ENCODE measurements around the gene SERPINI1. TPM values are rescaled to one million over a fixed set of nuclear protein-coding genes. Genes with fewer than 3 reads are reported as not detected.

SERPINI1 gene
- polyA plus RNA-seq, 1 donor from 2014 or later: 19.1 TPM

GRCh38 chr3:167728176-167728575 is 7.3 kb upstream of the SERPINI1 start:
- Mint-ChIP-seq H3K27me3 (no peaks in the 10 kb centered on the region), H3K27ac (peak overlapping the region in 1 of 3 donors; percentile 73), H3K4me3 (no peak overlapping the region)

GRCh38 chr3:167728632-167729323 is 6.7 kb upstream of the SERPINI1 start:
- Mint-ChIP-seq H3K27me3 (no peaks in the 10 kb centered on the region), H3K27ac (peak overlapping the region in 1 of 3 donors; percentile 73), H3K4me3 (no peak overlapping the region), H3K4me1 (peaks cover 48 to 67% (median 56%) of the 10 kb centered on the region in 3 donors), H3K36me3 (peaks cover 9% of the 10 kb centered on the region), H3K9me3 (no peaks in the 10 kb centered on the region)

More at GRCh38 chr3:167728176-167728575, 7.3 kb upstream of the SERPINI1 start:
- Mint-ChIP-seq H3K9me3 (no peaks in the 10 kb centered on the region), H3K36me3 (peaks cover 9% of the 10 kb centered on the region), H3K4me1 (peaks cover 52 to 63% (median 54%) of the 10 kb centered on the region in 3 donors)

- H3K4me3 Mint-ChIP-seq: no peak overlapping the region
- no peaks in the 10 kb centered on the region for H3K27me3 Mint-ChIP-seq
- no peaks in the 10 kb centered on the region for H3K9me3 Mint-ChIP-seq
- peak overlapping the region in 1 of 3 donors; percentile 39 for H3K27ac Mint-ChIP-seq
- H3K4me1 Mint-ChIP-seq: peaks cover 41 to 64% (median 53%) of the 10 kb centered on the region in 3 donors
- H3K36me3 Mint-ChIP-seq: peaks cover 9% of the 10 kb centered on the region
Measured at GRCh38 chr3:167729591-167729990, 5.9 kb upstream of the SERPINI1 start.

GRCh38 chr3:167731393-167731792 is 4.1 kb upstream of the SERPINI1 start:
- Mint-ChIP-seq H3K4me3 (peak overlapping the region in 2 of 4 donors; percentile 41 to 60), H3K4me1 (peaks cover 33 to 56% (median 43%) of the 10 kb centered on the region in 3 donors)

GRCh38 chr3:167732313-167733065 is 3.0 kb upstream of the SERPINI1 start:
- no peaks in the 10 kb centered on the region for H3K9me3 Mint-ChIP-seq
- peak overlapping the region in 1 of 3 donors; percentile 26 for H3K27ac Mint-ChIP-seq
- no peaks in the 10 kb centered on the region for H3K27me3 Mint-ChIP-seq
- peak overlapping the region in 3 of 4 donors; percentile 20 to 76 (median 60) for H3K4me3 Mint-ChIP-seq
- peaks cover 5% of the 10 kb centered on the region for H3K36me3 Mint-ChIP-seq
- H3K4me1 Mint-ChIP-seq: peaks cover 28 to 45% (median 38%) of the 10 kb centered on the region in 3 donors

More at GRCh38 chr3:167731393-167731792, 4.1 kb upstream of the SERPINI1 start:
- H3K27ac Mint-ChIP-seq: no peak overlapping the region
- no peaks in the 10 kb centered on the region for H3K27me3 Mint-ChIP-seq
- no peaks in the 10 kb centered on the region for H3K9me3 Mint-ChIP-seq
- peaks cover 5% of the 10 kb centered on the region for H3K36me3 Mint-ChIP-seq

GRCh38 chr3:167733961-167734497 is 1.5 kb upstream of the SERPINI1 start:
- H3K4me3 Mint-ChIP-seq: no peak overlapping the region
- H3K27me3 Mint-ChIP-seq: no peaks in the 10 kb centered on the region

GRCh38 chr3:167734498-167735232 is 856 bp upstream of the SERPINI1 start, which contains the start of gene PDCD10:
Gene PDCD10 (minus strand): TSS chr3:167734892. CDS start chr3:167720157, 14,735 bp downstream.
- Mint-ChIP-seq H3K36me3 (peaks cover 5% of the 10 kb centered on the region), H3K4me1 (peaks cover 26 to 37% (median 32%) of the 10 kb centered on the region in 3 donors), H3K9me3 (no peaks in the 10 kb centered on the region), H3K4me3 (no peak within 1 kb of the TSS), H3K27me3 (no peaks in the 10 kb centered on the region), H3K27ac (no peak within 1 kb of the TSS)

More at GRCh38 chr3:167733961-167734497, 1.5 kb upstream of the SERPINI1 start:
- peaks cover 5% of the 10 kb centered on the region for H3K36me3 Mint-ChIP-seq
- peaks cover 32 to 38% (median 38%) of the 10 kb centered on the region in 3 donors for H3K4me1 Mint-ChIP-seq
- H3K9me3 Mint-ChIP-seq: no peaks in the 10 kb centered on the region
- no peak overlapping the region for H3K27ac Mint-ChIP-seq

- no peaks in the 10 kb centered on the region for H3K27me3 Mint-ChIP-seq
- H3K9me3 Mint-ChIP-seq: no peaks in the 10 kb centered on the region
- peaks cover 5% of the 10 kb centered on the region for H3K36me3 Mint-ChIP-seq
- H3K27ac Mint-ChIP-seq: no peak overlapping the region
- H3K4me1 Mint-ChIP-seq: peaks cover 32 to 37% (median 32%) of the 10 kb centered on the region in 3 donors
- H3K4me3 Mint-ChIP-seq: no peak overlapping the region
Measured at GRCh38 chr3:167736264-167736787, 805 bp downstream of the SERPINI1 start.

GRCh38 chr3:167736997-167737396 is 1.5 kb downstream of the SERPINI1 start:
- Mint-ChIP-seq H3K27ac (peak overlapping the region in 1 of 3 donors; percentile 49), H3K9me3 (no peaks in the 10 kb centered on the region), H3K4me1 (peaks cover 26 to 30% (median 26%) of the 10 kb centered on the region in 3 donors), H3K27me3 (no peaks in the 10 kb centered on the region), H3K36me3 (peaks cover 5% of the 10 kb centered on the region), H3K4me3 (peak overlapping the region in 2 of 4 donors; percentile 49 to 65)

- peak overlapping the region in 1 of 3 donors; percentile 6 for H3K27ac Mint-ChIP-seq
- no peaks in the 10 kb centered on the region for H3K27me3 Mint-ChIP-seq
- peak overlapping the region in 2 of 4 donors; percentile 1 to 9 for H3K4me3 Mint-ChIP-seq
- no peaks in the 10 kb centered on the region for H3K9me3 Mint-ChIP-seq
- no peaks in the 10 kb centered on the region for H3K36me3 Mint-ChIP-seq
- H3K4me1 Mint-ChIP-seq: peaks cover 16 to 20% (median 17%) of the 10 kb centered on the region in 3 donors
Measured at GRCh38 chr3:167738037-167738436, 2.5 kb downstream of the SERPINI1 start.

GRCh38 chr3:167739190-167739810 is 3.8 kb downstream of the SERPINI1 start:
- Mint-ChIP-seq H3K4me3 (peak overlapping the region in 1 of 4 donors; percentile 14), H3K27me3 (no peaks in the 10 kb centered on the region), H3K4me1 (peaks cover 12 to 17% (median 15%) of the 10 kb centered on the region in 3 donors), H3K36me3 (no peaks in the 10 kb centered on the region), H3K9me3 (no peaks in the 10 kb centered on the region), H3K27ac (no peak overlapping the region)

GRCh38 chr3:167740961-167741587 is 5.6 kb downstream of the SERPINI1 start:
- Mint-ChIP-seq H3K27ac (no peak overlapping the region), H3K27me3 (no peaks in the 10 kb centered on the region), H3K36me3 (peaks cover under 1% of the 10 kb centered on the region), H3K9me3 (no peaks in the 10 kb centered on the region), H3K4me3 (no peak overlapping the region), H3K4me1 (peaks cover 16 to 24% (median 17%) of the 10 kb centered on the region in 3 donors)

GRCh38 chr3:167742338-167742737 is 6.8 kb downstream of the SERPINI1 start:
- Mint-ChIP-seq H3K27ac (peak overlapping the region in 1 of 3 donors; percentile 22), H3K4me1 (peaks cover 19 to 32% (median 28%) of the 10 kb centered on the region in 3 donors), H3K27me3 (no peaks in the 10 kb centered on the region)

More at GRCh38 chr3:167742338-167742737, 6.8 kb downstream of the SERPINI1 start:
- peaks cover 4% of the 10 kb centered on the region for H3K36me3 Mint-ChIP-seq
- no peak overlapping the region for H3K4me3 Mint-ChIP-seq
- H3K9me3 Mint-ChIP-seq: no peaks in the 10 kb centered on the region

Data from IgD-negative memory B cell (primary cell).